Suprapubic skin (tissue), 3 donors: ENCODE results near the gene RICTOR.
"Not testable (repeated sequence)": the region's sequence is repeated elsewhere in the genome, so short reads cannot be mapped to it uniquely, and the experiment has no call there.

ENCODE experiments used
- EP300 ChIP-seq: sonication (generic); formaldehyde crosslinking; IDR thresholded peaks from one replicate; pipeline ENCODE4 v1.6.1; 2017; ENCODE audit warnings: antibody characterized with exemption
- TF ChIP-seq, protein P1 (sequence below), 2 donors: fragments of 200-600 bp in 1 of 2; fragments of 450-650 bp in 1 of 2; sonication (generic) in 1 of 2; IDR thresholded peaks; one replicate each; pipeline ENCODE4 v1.5.1; 2016 to 2019; ENCODE audit warnings: antibody characterized with exemption in 2 of 2, mild to moderate bottlenecking in 1 of 2, moderate library complexity in 1 of 2

- not testable (repeated sequence) for TF ChIP-seq EP300
- TF ChIP-seq, protein P1, sequence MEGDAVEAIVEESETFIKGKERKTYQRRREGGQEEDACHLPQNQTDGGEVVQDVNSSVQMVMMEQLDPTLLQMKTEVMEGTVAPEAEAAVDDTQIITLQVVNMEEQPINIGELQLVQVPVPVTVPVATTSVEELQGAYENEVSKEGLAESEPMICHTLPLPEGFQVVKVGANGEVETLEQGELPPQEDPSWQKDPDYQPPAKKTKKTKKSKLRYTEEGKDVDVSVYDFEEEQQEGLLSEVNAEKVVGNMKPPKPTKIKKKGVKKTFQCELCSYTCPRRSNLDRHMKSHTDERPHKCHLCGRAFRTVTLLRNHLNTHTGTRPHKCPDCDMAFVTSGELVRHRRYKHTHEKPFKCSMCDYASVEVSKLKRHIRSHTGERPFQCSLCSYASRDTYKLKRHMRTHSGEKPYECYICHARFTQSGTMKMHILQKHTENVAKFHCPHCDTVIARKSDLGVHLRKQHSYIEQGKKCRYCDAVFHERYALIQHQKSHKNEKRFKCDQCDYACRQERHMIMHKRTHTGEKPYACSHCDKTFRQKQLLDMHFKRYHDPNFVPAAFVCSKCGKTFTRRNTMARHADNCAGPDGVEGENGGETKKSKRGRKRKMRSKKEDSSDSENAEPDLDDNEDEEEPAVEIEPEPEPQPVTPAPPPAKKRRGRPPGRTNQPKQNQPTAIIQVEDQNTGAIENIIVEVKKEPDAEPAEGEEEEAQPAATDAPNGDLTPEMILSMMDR (IDR thresholded peaks at IDR 0.05): not testable (repeated sequence)
Observed at GRCh38 chr5:39034493-39034892, 39.7 kb downstream of the RICTOR start.
